Gastrocnemius medialis (tissue), 4 donors: ENCODE measurements around the gene STUB1. TPM values are rescaled to one million over a fixed set of nuclear protein-coding genes. Genes with fewer than 3 reads are reported as not detected.

Experiments
- ATAC-seq, 2 donors: fragments of 150-250 bp; one replicate each; pipeline ENCODE4 v1.9.1; 2016
- DNase-seq, 2 donors: peaks; one replicate each; pipeline ENCODE4 v3.0.0-alpha.2; 2019
- H3K27ac ChIP-seq, 4 donors: fragments of 200-600 bp; sonication (generic); 1 replicate in 1 of 4; 2 replicates in 3 of 4; pipeline ENCODE4 v1.5.1; 2016 to 2018; ENCODE audit warnings: mild to moderate bottlenecking in 2 of 4, moderate library complexity in 1 of 4
- H3K27me3 ChIP-seq, 3 donors: fragments of 200-600 bp; sonication (generic) in 2 of 3; 1 replicate in 1 of 3; 2 replicates in 2 of 3; pipeline versions ENCODE4 v1.5.1 to v1.6.0; 2016 to 2019; ENCODE audit warnings: mild to moderate bottlenecking in 1 of 3, moderate library complexity in 1 of 3
- H3K36me3 ChIP-seq, 2 donors: fragments of 200-600 bp; sonication (generic) in 1 of 2; one replicate each; pipeline ENCODE4 v1.5.1; 2017 to 2018
- H3K4me1 ChIP-seq, 2 donors: fragments of 200-600 bp; sonication (generic) in 1 of 2; one replicate each; pipeline ENCODE4 v1.5.1; 2016 to 2017; ENCODE audit warnings: mild to moderate bottlenecking in 2 of 2
- H3K4me3 ChIP-seq, 4 donors: fragments of 200-600 bp; sonication (generic) in 3 of 4; 1 replicate in 1 of 4; 2 replicates in 3 of 4; pipeline ENCODE4 v1.5.1; 2016 to 2019; ENCODE audit warnings: mild to moderate bottlenecking in 2 of 4
- H3K9me3 ChIP-seq, 3 donors: fragments of 200-600 bp; sonication (generic) in 2 of 3; 1 replicate in 1 of 3; 2 replicates in 2 of 3; pipeline ENCODE4 v1.5.1; 2016 to 2019
- POLR2A ChIP-seq, 2 donors: fragments of 450-650 bp; IDR thresholded peaks; one replicate each; pipeline ENCODE4 v1.6.1; 2017; ENCODE audit warnings: antibody characterized with exemption in 2 of 2, mild to moderate bottlenecking in 2 of 2, moderate library complexity in 2 of 2
- in situ Hi-C, 4 donors: fragments of 200-750 bp; cut with MboI; loops; one replicate each; pipeline versions ENCODE4 v1.15.0 to v1.8.0; 2017; ENCODE audit warnings: low sequenced_read_pairs in 4 of 4
- intact Hi-C: fragments of 100-400 bp; cut with DNase I; formaldehyde crosslinking; loops from one replicate; pipeline ENCODE4 v1.15.1; 2023; ENCODE audit warnings: low total_unique reads
- total RNA-seq, 4 donors: library from RNA; depleted of rRNA; stranded (reverse); fragments of >200 nt; gene quantifications; one replicate each; pipeline versions ENCODE4 v1.1.0 to v1.2.3, GENCODE V29; 2016
- TF ChIP-seq, protein P1 (sequence below), 5 experiments: fragments of 450-650 bp in 3 of 5; fragments of 200-600 bp in 2 of 5; sonication (generic) in 2 of 5; IDR thresholded peaks in 4 of 5; conservative IDR thresholded peaks in 1 of 5; 1 replicate in 4 of 5; 2 replicates in 1 of 5; pipeline ENCODE4 v1.5.1; 2016 to 2019; ENCODE audit warnings: antibody characterized with exemption in 5 of 5, mild to moderate bottlenecking in 3 of 5, moderate library complexity in 3 of 5

Gene STUB1
- total RNA-seq, 4 donors from 2014 or later, result 144 to 229 (median 204) TPM

GRCh38 chr16:683396-684070 is 3.3 kb downstream of the STUB1 start:
- in situ Hi-C loops (no loop called here), intact Hi-C loops (loop anchor here (10.0 kb wide), 1 partner anchor 621 kb away; the partner anchor contains the start of gene UBE2I)
- H3K27me3 ChIP-seq, result no peaks in the 10 kb centered on the region
- peaks cover 28 to 54% of the 10 kb centered on the region in 2 donors for H3K4me1 ChIP-seq
- H3K36me3 ChIP-seq, result peaks cover 0 to 33% of the 10 kb centered on the region in 2 donors
- H3K9me3 ChIP-seq, result no peaks in the 10 kb centered on the region
- no peak for TF ChIP-seq POLR2A (IDR thresholded peaks at IDR 0.05)
- TF ChIP-seq, protein P1, sequence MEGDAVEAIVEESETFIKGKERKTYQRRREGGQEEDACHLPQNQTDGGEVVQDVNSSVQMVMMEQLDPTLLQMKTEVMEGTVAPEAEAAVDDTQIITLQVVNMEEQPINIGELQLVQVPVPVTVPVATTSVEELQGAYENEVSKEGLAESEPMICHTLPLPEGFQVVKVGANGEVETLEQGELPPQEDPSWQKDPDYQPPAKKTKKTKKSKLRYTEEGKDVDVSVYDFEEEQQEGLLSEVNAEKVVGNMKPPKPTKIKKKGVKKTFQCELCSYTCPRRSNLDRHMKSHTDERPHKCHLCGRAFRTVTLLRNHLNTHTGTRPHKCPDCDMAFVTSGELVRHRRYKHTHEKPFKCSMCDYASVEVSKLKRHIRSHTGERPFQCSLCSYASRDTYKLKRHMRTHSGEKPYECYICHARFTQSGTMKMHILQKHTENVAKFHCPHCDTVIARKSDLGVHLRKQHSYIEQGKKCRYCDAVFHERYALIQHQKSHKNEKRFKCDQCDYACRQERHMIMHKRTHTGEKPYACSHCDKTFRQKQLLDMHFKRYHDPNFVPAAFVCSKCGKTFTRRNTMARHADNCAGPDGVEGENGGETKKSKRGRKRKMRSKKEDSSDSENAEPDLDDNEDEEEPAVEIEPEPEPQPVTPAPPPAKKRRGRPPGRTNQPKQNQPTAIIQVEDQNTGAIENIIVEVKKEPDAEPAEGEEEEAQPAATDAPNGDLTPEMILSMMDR (IDR thresholded peaks at IDR 0.05 in 4 of 5, conservative IDR thresholded peaks at IDR 0.05 in 1 of 5), result no peak
- ATAC-seq (no peak), DNase-seq (peak in 1 of 2 donors; percentile 25)
- H3K4me3 ChIP-seq, result peak overlapping the region; percentile 84 to 87 (median 86)
- H3K27ac ChIP-seq, result peak overlapping the region; percentile 73 to 87 (median 83)

- TF ChIP-seq, protein P1 (IDR thresholded peaks at IDR 0.05 in 4 of 5, conservative IDR thresholded peaks at IDR 0.05 in 1 of 5), result no peak
- peak; percentile 53 to 60 for TF ChIP-seq POLR2A (IDR thresholded peaks at IDR 0.05)
- in situ Hi-C loops (no loop called here), intact Hi-C loops (loop anchor here (10.0 kb wide), 1 partner anchor 621 kb away; the partner anchor contains the start of gene UBE2I)
- peaks cover 35 to 57% of the 10 kb centered on the region in 2 donors for H3K4me1 ChIP-seq
- H3K27ac ChIP-seq, result peak within 1 kb of the TSS; percentile 73 to 87 (median 83)
- peak; percentile 94 for DNase-seq
- H3K9me3 ChIP-seq, result no peaks in the 10 kb centered on the region
- H3K36me3 ChIP-seq, result peaks cover 0 to 33% of the 10 kb centered on the region in 2 donors
- no peaks in the 10 kb centered on the region for H3K27me3 ChIP-seq
- ATAC-seq, result peak; percentile 72 to 76
- H3K4me3 ChIP-seq, result peak within 1 kb of the TSS; percentile 84 to 87 (median 86)
Observed at GRCh38 chr16:684071-684794, 4.0 kb downstream of the STUB1 start, which contains the start of gene JMJD8. TSS of gene JMJD8 (minus strand) at chr16:684334. CDS start at chr16:684319, 15 bp downstream.

DNA sequence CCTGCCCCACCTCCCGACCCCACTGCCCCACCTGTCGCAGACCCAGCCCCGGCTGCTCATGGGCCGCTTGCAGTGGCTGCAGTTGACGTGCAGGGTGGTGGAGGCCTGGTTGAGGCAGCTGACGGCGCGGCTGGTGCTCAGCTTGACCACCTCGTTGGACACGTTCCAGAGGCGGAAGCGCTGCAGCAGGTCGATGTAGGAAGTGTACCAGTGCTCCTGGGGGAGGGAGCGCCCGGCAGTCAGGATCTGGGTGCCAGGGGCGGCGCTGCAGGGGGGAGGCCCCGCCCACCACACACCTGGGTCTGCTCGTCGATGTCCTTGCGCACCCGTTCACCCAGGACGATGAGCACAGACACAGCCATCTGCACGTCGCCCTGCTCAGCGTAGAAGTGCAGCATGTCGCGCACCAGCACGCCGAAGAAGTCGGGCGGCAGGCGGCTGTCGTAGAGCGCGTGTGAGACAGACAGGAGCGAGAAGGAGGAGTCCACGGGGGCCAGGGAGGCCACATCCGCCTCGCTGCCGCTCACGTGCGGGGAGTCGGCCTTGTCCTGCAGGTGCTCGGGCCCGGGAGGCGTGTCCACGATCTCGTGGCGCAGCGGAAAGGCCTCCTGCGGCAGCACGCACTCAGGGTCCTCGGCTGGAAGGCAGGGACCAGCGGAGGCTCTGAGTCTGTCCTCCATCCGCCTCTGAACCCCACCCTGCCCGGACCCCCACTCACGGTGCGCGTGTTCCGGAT is 4.9 kb downstream of the STUB1 start:
- TF ChIP-seq, protein P1 (IDR thresholded peaks at IDR 0.05 in 4 of 5, conservative IDR thresholded peaks at IDR 0.05 in 1 of 5), result no peak
- no peak for TF ChIP-seq POLR2A (IDR thresholded peaks at IDR 0.05)
- peak overlapping the region in 2 of 4 donors; percentile 73 to 87 for H3K27ac ChIP-seq
- DNase-seq (peak in 1 of 2 donors; percentile 32), ATAC-seq (no peak)
- H3K4me3 ChIP-seq, result peak overlapping the region; percentile 84 to 87 (median 86)
- H3K9me3 ChIP-seq, result no peaks in the 10 kb centered on the region
- intact Hi-C loops, result loop anchor here (10.0 kb wide), 1 partner anchor 620 kb away; the partner anchor contains the start of gene UBE2I
- no peaks in the 10 kb centered on the region for H3K27me3 ChIP-seq
- in situ Hi-C loops, result no loop called here
- peaks cover 0 to 33% of the 10 kb centered on the region in 2 donors for H3K36me3 ChIP-seq
- H3K4me1 ChIP-seq, result peaks cover 40 to 61% of the 10 kb centered on the region in 2 donors

GRCh38 chr16:685967-686366 is 5.8 kb downstream of the STUB1 start:
- Histone ChIP-seq H3K36me3 (peaks cover 0 to 33% of the 10 kb centered on the region in 2 donors), H3K4me1 (peaks cover 37 to 61% of the 10 kb centered on the region in 2 donors), H3K9me3 (no peaks in the 10 kb centered on the region), H3K27me3 (no peaks in the 10 kb centered on the region), H3K4me3 (no peak overlapping the region), H3K27ac (no peak overlapping the region)
- ATAC-seq, result no peak
- peak in 1 of 2 donors; percentile 39 for DNase-seq
- intact Hi-C loops (loop anchor here (10.0 kb wide), 1 partner anchor 619 kb away; the partner anchor contains the start of gene UBE2I), in situ Hi-C loops (no loop called here)
- TF ChIP-seq, protein P1 (IDR thresholded peaks at IDR 0.05 in 4 of 5, conservative IDR thresholded peaks at IDR 0.05 in 1 of 5), result peak in 3 of 5 experiments; percentile 12 to 36 (median 22)
- no peak for TF ChIP-seq POLR2A (IDR thresholded peaks at IDR 0.05)
